ENCODE results near the gene ST14.
A peak's percentile ranks its signal among the peaks of the same experiment; 100 is the strongest.

The ST14 gene

DNA sequence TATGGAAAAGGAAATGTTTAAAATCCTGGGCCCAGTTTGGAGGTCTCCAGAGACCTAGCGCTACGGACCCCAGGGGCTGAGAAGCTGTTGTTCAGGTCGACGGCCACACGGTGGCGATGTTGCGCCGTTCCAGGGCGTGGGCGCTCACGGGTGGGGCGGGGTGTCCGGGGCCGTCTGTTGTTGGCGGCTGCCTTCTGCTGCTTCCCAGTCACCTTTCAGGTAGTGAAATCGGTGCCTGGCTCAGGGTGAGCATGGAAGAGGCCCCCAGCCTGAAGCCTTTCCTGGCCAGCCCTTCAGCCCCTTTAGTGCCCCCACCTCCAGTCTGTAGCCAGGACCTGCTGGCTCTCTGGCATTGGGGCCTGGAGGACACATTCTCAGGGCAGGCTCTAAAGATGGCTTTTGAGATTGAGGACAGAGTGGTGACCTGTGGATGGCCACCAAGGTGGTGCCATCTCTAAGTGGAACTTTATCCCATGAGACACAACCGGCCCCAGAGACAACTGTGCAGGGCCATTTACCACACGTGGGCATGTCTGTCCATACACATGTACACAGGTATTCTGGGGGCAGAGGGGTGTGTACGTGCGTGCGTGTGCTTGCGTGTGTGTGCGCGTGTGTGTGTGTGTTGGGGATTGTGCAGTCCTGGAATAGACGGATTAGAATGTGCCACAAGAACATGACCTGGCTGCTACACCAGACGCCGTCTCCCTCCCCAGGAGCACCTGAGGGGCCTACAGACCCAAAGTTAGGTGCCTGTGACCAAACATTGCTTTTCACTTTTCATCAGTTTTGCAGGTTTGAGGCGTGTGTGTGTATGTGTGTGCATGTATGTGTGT is 53.8 kb downstream of the ST14 start:
- TF ChIP-seq, protein P1, sequence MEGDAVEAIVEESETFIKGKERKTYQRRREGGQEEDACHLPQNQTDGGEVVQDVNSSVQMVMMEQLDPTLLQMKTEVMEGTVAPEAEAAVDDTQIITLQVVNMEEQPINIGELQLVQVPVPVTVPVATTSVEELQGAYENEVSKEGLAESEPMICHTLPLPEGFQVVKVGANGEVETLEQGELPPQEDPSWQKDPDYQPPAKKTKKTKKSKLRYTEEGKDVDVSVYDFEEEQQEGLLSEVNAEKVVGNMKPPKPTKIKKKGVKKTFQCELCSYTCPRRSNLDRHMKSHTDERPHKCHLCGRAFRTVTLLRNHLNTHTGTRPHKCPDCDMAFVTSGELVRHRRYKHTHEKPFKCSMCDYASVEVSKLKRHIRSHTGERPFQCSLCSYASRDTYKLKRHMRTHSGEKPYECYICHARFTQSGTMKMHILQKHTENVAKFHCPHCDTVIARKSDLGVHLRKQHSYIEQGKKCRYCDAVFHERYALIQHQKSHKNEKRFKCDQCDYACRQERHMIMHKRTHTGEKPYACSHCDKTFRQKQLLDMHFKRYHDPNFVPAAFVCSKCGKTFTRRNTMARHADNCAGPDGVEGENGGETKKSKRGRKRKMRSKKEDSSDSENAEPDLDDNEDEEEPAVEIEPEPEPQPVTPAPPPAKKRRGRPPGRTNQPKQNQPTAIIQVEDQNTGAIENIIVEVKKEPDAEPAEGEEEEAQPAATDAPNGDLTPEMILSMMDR (IDR thresholded peaks at IDR 0.05; ENCODE audit: control extremely low read depth, extremely low read depth, low read depth, missing control alignments) = peak; percentile 94
- CTCF ChIA-PET = interaction anchor here (0.7 to 1.9 kb wide), 37 partner anchors 9 to 681 kb away, joined by 3 to 18 read pairs (median 4); no protein-coding TSS in a partner anchor
- DNase-seq (ENCODE audit: extremely low spot score) = peak; percentile 86
- POLR2A ChIA-PET = no interaction called here

DNA sequence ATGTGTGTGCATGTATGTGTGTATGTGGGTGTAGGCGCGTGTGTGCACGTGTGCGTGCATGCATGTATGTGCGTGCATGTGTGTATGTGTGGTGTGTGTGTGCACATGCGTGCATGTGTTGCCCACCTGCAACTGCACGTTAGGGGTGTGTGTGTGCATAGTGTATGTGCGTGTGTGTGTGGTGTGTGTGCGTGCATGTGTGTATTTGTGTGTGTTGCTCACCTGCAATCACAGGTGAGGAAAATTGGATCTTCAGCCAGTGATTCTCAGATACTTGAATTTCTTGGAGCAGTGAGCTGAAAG is 54.3 kb downstream of the ST14 start:
- ChIA-PET POLR2A (no interaction called here), CTCF (interaction anchor here (2.1 kb wide), 1 partner anchor 10 kb away, joined by 4 read pairs; no protein-coding TSS in a partner anchor)
- DNase-seq (ENCODE audit: extremely low spot score) = no peak
- TF ChIP-seq, protein P1 (IDR thresholded peaks at IDR 0.05; ENCODE audit: control extremely low read depth, extremely low read depth, low read depth, missing control alignments) = no peak

DNA sequence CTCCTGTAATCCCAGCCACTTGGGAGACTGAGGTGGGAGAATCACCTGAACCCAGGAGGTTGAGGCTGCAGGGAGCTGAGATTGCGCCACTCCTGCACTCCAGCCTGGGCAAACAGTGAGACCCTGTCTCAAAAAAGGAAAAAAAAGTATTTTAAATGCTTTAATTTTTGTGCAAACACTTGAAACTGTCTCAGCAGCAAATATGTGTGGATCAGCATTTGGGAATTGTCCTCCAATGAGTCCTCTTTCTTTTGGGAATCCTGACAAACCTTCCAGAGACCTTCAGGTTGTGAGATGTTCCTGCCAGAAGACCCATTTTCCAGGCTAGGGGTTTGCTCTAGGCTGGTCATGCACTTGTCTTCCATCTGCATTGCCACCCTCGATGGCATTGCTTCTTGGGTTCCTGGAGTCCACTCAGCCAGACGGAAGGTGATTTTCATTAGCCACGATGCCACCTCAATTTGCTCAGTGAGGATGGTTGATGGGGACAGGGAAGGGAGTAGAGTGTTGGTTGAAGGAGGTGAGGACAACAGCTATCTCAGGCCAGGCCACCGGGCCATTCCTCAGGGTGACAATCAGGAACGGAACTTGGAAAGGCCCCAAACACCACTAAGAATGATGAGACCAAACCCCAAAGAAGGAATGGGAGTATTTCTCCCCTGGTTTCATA is 55.4 kb downstream of the ST14 start:
- no peak for DNase-seq (ENCODE audit: extremely low spot score)
- TF ChIP-seq, protein P1 (IDR thresholded peaks at IDR 0.05; ENCODE audit: control extremely low read depth, extremely low read depth, low read depth, missing control alignments) = no peak
- POLR2A ChIA-PET = no interaction called here
- CTCF ChIA-PET = interaction anchor here (1.2 to 2.1 kb wide), 2 partner anchors 9 to 13 kb away, joined by 4 read pairs; no protein-coding TSS in a partner anchor

DNA sequence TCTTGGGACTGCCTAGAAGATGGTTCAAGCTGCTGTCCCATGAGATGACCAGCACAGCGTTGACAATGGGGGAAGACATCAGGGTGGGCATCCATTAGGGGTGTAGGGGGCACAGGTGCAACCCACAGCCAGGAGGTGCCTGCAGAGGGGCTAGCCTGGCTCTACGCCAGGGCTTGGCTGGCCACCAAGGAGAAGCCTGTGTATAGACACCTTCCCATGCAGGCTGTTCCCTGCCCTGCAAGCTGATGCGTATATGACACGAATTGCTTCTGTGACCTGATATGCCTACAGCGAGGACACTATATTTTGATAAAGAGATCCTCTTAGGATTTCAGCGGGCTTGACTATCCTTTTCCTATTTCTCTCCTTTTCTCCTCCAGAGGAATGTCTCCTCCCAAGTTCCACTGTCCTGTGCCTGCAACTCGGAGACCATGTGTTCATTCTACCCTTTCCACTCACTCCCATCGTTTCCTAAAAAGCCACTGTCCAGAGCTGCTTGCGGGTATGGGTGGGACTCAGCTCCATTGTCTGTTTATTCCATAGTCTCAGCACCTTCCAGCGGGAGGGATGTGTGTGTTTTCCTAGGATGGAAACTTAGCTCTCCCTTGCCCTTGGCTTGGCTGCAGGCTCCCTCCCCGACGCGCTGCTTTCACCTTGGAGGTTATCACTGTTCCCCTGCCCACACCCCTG is 56.1 kb downstream of the ST14 start:
- CTCF ChIA-PET = interaction anchor here (0.9 to 2.2 kb wide), 5 partner anchors 8 to 646 kb away, joined by 3 to 6 read pairs (median 4); no protein-coding TSS in a partner anchor
- no peak for DNase-seq (ENCODE audit: extremely low spot score)
- POLR2A ChIA-PET = no interaction called here
- TF ChIP-seq, protein P1 (IDR thresholded peaks at IDR 0.05; ENCODE audit: control extremely low read depth, extremely low read depth, low read depth, missing control alignments) = no peak

DNA sequence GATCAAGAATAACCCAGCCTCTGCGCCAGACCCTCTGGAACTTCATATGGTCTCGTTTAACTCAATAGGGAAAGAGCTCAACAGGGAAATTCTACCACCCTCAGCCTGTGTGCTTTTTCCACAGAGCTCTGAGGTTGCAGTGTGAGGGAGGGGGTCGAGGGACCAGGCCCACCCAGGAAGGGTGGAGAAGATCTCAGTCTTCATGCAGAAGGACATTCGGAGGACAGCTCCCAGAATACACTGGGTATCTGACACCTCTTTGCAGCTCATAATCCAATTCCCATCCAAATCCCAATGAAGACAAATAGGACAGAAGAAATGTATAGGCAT is 56.6 kb downstream of the ST14 start:
- TF ChIP-seq, protein P1 (IDR thresholded peaks at IDR 0.05; ENCODE audit: control extremely low read depth, extremely low read depth, low read depth, missing control alignments) = no peak
- no peak for DNase-seq (ENCODE audit: extremely low spot score)
- POLR2A ChIA-PET = no interaction called here
- CTCF ChIA-PET = interaction anchor here (0.9 to 2.2 kb wide), 5 partner anchors 8 to 646 kb away, joined by 3 to 6 read pairs (median 4); no protein-coding TSS in a partner anchor

DNA sequence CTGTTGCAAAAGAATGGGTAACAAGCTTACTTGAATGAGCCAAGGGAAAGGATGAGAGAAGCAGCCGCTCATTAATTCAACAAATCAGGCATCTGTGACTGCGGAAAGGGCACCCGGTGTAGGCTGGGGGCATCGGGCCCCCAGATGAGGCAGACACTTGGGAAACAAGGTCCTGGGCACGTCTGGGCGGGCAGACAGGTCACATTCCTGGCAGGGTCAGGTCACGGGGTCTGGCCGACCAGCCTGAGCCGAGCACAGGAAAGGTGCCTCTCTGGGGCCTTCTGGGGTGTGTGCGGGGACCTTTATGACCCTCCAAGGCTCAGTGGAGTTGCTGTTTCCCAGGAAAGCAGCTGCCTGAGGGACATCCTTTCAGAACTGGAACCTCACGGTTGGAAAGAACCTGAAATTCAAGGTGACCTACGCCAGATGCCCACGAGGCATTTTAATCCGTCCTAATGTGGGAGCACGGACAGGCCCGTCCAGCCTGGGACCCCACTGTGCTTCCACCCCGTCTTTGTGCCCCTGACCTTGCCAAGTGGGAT is 57.1 kb downstream of the ST14 start:
- TF ChIP-seq, protein P1 (IDR thresholded peaks at IDR 0.05; ENCODE audit: control extremely low read depth, extremely low read depth, low read depth, missing control alignments) = no peak
- POLR2A ChIA-PET = no interaction called here
- CTCF ChIA-PET = interaction anchor here (1.2 to 2.2 kb wide), 3 partner anchors 12 to 645 kb away, joined by 4 to 6 read pairs (median 5); no protein-coding TSS in a partner anchor
- no peak for DNase-seq (ENCODE audit: extremely low spot score)
